Effector CD4-positive, alpha-beta T cell (primary cell): ENCODE measurements around the gene SEC24B.
"Not testable (repeated sequence)": the region's sequence is repeated elsewhere in the genome, so short reads cannot be mapped to it uniquely, and the experiment has no call there.

ENCODE experiments used
- DNase-seq: peaks from one replicate; pipeline ENCODE4 v3.0.0-alpha.2; 2020

The SEC24B gene

DNA sequence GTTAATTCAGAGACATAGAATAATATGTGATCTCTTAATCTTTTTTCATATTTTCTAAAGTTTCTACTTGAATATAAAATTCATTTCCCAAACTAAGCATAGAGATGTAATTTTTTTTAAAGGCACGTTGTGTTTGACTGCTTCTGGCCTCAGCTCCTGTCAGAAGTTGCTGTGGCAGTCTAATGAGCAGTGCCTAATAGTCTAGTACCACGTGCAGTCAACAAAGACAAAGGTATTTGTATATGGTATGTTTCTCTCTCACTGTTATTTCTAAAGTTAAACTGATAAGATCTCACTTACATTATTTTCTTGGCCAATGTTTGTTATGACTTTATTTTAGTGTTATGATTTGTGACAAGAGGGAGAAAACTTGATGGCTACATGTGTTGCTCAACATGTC lies 77.8 kb downstream of the SEC24B start:
- no peak for DNase-seq

GRCh38 chr4:109513368-109513767 lies 79.8 kb downstream of the SEC24B start:
- not testable (repeated sequence) for DNase-seq

DNA sequence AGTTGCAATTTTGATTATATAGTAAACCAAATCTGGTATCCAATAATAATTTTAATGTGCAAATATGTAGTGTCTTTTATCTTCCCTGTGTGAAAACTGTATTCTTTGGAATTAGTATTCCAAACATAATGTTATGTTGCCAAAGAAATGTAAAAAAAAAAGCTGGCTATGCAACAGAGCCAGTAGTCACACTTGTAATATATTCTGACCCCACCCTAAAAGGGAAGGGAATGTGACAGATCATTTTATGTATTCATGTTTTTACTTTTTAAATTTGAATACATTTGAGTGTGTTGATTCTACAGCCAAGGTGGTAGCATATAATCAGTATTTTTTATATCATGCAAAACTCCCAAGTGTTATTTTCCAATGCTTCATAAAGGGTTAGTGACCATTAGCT lies 98.6 kb downstream of the SEC24B start:
- no peak for DNase-seq

GRCh38 chr4:109545401-109545800 lies 111.8 kb downstream of the SEC24B start:
- no peak for DNase-seq

DNA sequence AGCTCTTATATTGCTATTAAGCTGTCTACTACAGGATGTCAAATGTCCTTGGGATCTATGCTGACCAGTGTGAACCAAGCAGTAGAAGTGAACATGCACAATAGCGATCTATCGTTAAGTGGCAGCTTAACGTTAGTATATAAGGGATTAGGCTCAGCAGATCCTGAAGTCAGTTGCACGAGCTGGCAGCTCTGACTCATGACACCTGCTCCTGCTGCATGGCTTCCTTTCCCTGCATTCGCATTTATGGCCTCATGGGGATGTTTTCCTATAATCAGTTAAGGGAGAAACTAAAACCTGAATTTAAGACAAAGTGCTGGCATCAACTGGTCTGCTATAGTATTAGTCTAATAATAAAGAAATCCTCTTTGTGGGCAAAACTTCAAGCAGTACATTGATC lies 113.8 kb downstream of the SEC24B start:
- no peak for DNase-seq

DNA sequence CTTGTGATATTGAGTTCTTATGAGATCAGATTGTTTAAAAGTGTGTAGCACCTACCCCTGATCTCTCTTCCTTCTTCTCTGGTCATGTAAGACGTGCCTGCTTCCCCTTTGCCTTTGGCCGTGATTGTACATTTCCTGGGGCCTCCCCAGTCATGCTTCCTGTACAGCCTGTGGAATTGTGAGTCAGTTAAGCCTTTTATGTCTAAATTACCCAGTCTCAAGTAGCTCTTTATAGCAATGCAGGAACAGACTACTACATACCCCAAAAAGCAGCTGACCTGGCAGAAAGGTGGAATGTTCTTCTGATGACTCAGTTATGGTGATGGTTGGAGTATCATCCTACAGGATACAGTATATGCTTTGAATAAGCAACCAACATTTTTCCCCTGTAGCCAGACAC lies 115.0 kb downstream of the SEC24B start:
- no peak for DNase-seq

- no peak for DNase-seq
Observed at GRCh38 chr4:109552237-109552636, 118.6 kb downstream of the SEC24B start.

DNA sequence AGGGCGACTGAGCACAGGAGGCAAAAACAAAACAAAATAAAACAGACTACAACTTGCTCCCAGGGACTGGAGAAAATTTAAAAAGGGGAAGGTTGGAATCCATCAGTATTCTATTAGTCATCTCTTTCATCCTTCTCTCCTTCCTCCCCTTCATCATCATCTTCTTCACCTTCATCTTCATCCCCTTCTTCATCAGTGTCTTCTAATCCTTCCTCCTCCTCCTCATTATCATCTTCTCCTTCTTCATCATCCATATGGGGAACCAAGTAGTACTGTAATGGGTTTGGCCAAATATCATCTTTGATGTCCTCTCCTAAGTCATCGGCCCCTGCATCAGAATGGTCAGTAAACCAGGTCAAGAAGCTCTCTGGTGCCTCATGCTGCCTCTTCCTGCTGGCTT lies 119.5 kb downstream of the SEC24B start:
- no peak for DNase-seq

DNA sequence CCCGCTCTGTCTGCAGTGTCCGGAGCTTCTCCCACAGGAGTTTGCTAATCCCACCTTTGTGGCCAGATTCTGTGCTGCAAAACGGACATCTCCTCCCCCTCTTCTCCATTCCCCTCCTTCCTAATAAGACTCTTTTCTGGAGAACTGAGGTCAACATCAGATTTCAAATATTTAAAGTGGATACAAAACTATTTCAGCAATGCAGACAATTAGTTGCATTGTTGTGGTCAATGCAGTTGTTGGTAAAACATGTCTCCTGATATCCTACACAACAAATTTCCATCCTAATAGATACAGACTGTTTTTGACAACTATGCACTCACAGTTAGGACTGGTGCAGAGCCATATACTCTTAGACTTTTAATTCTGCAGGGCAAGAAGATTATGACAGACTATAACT lies 121.4 kb downstream of the SEC24B start:
- no peak for DNase-seq

- no peak for DNase-seq
Observed at GRCh38 chr4:109557433-109557832, 123.8 kb downstream of the SEC24B start.

- DNase-seq = not testable (repeated sequence)
Observed at GRCh38 chr4:109558095-109558494, 124.5 kb downstream of the SEC24B start.

DNA sequence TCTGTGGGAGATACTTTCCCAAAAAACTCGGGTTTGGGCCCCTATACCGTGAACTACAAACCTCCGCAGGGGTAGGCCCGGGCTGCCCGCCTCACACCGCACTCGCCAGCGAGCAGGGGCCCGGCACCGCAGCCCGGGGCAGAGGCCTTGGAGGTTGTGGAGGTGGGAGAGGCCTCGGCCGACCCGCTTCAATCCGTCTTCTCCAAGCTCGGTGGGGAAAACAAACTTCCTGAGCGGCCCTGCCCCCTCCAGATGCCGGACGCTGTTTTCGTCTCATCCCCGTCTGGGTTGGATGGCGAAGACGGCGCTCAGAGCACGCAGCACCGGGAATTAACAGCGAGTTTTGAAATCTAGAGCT lies 126.0 kb downstream of the SEC24B start:
- DNase-seq = peak; percentile 23

DNA sequence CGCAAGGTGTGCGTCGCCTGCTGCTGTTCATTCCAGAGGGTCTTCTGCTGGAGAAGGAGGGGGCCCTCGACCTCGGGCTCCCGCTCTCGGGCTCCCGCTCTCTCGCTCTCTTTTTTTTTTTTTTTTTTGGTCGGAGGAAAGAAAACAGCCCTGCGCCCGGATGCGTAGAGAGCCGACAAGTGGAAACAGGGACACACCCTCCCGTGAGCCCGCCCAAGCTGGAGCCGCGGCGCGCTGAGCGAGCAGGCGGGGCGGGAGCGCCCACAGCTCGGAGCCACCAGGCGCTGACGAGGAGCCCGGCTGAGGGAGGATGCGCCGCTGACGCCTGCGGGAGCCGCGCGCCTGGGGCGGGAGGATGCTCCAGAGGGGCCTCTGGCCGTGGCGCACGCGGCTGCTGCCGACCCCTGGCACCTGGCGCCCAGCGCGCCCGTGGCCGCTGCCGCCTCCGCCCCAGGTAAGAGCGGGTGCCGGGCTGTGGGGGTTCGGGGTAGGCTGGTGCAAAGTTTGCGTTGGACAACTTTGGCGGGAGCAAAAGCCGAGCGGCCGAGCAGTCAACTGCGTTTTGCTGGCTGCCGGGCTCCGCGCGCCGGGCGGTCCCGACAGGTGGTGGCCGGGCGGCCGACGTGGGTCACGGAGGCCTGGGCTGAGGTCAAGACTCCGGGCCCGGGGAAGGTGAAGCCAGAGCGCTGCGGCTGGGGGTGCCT lies 126.5 kb downstream of the SEC24B start, which contains the start of gene MCUB:
TSS of gene MCUB (plus strand) at position 264 of the 704 bp plus-strand sequence. CDS start at position 356, 92 bp downstream.
- peak; percentile 88 for DNase-seq

DNA sequence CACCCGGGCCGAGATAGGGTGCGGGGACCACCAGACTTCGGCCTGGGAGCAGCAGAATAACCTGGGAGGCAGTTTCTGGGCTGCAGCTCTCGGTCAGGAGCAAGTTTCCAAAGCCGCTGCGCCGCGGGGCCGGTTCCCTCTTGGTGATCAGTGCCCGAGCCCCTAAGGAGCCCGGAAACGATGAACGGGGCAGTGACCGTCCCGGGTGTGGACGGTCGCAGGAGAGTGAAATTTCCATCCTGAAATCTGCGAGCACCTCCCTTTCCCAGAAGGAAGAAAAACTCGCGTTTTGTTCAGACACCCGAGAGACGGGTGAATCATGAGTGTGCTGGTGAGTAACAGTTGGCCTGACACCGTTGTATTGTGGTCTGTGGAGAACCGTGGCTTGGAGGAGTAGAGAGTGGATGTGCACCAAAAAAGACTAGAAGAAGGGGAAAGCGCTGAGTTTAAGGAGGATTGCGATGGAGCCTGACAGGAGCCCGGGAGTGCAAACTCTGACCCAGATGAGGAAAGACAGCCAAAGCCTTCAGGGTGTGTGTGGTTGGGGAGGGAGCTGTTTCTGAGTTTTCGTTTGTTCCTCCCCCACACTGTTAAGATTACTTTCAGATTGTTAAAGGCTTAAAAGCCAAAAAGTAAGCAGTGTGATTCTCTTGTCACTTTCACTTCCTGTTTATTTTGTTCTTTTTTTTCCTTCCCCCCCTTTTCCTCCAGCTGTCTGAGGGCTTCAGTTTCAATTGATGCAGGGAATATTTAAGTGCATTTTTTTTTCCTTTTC lies 127.3 kb downstream of the SEC24B start:
- DNase-seq = peak; percentile 55

- DNase-seq = no peak
Observed at GRCh38 chr4:109562457-109563239, 129.0 kb downstream of the SEC24B start.

DNA sequence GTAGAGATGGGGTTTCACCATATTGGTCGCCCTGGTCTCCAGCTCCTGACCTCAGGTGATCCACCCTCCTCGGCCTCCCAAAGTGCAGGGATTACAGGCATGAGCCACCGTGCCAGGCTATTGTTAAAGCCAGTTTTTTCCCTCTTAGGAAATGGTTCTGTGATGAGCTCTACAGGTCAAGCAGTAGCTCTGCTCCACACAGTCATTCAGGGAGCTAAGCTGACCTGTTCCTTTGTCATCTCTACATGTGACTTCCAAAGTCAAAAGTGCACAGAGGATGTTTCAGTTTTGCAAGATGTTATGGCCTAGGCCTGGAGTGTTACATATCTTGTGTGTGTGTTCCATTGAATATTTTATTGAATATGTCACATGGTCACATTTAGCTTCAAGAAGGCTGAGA lies 137.9 kb downstream of the SEC24B start:
- no peak for DNase-seq

GRCh38 chr4:109572154-109572553 lies 138.5 kb downstream of the SEC24B start:
- DNase-seq = no peak

DNA sequence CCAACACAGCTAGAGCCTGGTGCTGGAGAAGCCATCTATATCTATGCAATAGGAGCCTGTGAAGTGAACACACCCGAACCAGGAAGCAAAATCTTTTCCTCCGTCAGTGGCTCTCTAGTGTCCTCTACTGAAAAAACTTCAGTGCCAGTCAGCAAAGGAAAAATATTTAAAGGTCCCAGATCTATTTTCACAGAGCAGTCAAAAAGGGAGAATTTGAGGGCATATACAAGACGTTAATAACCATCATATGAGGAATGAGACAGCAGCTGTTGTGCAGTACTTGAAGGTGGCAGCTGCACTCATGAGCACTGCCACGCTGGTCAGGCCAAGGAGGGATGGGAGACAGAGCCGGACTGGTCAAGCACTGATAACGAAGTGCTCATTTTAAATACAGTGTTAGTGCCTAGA lies 140.8 kb downstream of the SEC24B start:
- DNase-seq = no peak

- no peak for DNase-seq
Observed at GRCh38 chr4:109574931-109575804, 141.6 kb downstream of the SEC24B start.

- no peak for DNase-seq
Observed at GRCh38 chr4:109576462-109576861, 142.8 kb downstream of the SEC24B start.

- no peak for DNase-seq
Observed at GRCh38 chr4:109578846-109579245, 145.2 kb downstream of the SEC24B start.

DNA sequence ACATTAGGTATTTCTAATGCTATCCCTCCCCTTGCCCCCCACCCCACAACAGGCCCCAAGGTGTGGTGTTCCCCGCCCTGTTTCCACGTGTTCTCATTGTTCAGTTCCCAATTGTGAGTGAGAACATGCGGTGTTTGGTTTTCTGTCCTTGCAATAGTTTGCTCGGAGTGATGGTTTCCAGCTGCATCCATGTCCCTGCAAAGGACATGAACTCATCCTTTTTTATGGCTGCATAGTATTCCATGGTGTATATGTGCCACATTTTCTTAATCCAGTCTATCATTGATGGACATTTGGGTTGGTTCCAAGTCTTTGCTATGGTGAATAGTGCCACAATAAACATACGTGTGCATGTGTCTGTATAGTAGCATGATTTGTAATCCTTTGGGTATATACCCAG lies 146.4 kb downstream of the SEC24B start:
- DNase-seq = not testable (repeated sequence)
